GM21381 (cell line): Measurements from ENCODE around the gene PSMB10.
"Not testable (repeated sequence)": the region's sequence is repeated elsewhere in the genome, so short reads cannot be mapped to it uniquely, and the experiment has no call there.

Experiments used
- ATAC-seq: cut with Tn5 transposase; IDR thresholded peaks from one replicate; pipeline ENCODE4 v1.9.1; 2021; ENCODE audit warnings: mild to moderate bottlenecking, moderate library complexity; ENCODE audit not compliant: unreplicated experiment

PSMB10 gene

DNA sequence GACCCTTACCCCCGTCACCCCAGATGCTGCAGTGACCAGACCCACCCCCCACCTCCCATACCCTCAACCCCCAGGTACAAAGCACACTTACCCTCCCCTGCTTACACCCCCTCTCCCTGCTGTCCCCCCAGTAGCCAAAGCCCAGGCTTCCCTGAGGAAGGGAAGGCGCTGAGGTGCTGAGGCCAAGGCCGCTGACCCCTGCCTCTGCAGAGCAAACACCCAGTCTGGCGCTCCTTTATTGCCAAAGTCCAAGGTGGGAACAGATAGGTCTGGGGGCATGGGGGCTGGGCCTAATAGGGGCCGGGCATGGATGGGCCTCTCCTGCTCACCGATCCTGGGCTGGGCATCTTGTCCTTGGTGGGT lies 6.6 kb upstream of the PSMB10 start:
- no peak for ATAC-seq

DNA sequence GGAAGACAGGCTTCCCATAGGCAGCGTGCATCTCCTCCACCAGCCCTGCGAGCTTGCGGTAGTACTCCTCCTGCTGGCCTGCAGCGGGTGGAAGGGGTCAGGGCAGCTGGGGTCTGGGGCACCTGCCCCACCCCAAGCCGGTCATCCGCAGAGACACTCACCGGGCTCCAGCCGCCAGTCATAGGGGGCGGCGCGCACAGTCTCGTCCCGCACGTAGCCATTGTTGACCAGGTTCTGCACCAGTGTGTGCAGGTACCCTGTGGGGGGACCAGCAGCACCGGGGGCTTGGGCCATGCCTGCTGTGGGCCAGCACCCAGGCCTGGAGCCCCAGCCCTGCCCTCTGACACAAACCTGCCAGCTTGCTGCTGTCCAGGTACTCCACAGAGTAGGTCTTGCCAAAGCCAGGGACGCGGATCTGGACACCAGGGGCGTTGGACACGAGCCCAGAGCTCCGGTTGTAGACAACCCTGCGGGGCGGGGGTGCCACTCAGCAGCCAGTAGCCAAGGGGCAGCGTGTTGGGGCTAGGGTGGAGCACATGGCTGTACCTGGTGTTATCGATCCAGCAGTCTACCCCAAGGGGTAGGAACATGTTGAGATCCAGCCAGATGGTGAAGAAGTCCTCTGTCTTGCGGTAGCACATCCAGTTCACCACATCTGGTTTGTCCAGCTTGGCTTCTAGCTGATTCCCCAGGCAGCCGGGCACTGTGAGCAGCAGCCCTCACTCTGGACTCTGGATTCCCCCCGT lies 6.0 kb upstream of the PSMB10 start:
- no peak for ATAC-seq

DNA sequence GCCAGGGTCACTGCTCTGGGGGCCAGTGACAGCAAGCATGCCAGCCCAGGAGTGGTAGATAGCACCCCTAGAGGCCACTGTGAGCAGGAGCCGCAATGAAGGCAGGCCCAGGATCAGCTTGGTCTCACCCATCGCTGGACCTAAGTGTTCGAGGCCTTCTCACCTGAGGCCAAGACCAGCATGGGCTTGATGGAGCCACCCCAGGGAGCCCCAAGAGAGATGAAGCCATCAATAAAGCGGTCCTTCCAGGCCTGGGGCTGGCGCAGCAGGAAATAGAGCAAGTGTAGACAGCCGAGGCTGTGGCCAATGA lies 5.5 kb upstream of the PSMB10 start:
- ATAC-seq: no peak

DNA sequence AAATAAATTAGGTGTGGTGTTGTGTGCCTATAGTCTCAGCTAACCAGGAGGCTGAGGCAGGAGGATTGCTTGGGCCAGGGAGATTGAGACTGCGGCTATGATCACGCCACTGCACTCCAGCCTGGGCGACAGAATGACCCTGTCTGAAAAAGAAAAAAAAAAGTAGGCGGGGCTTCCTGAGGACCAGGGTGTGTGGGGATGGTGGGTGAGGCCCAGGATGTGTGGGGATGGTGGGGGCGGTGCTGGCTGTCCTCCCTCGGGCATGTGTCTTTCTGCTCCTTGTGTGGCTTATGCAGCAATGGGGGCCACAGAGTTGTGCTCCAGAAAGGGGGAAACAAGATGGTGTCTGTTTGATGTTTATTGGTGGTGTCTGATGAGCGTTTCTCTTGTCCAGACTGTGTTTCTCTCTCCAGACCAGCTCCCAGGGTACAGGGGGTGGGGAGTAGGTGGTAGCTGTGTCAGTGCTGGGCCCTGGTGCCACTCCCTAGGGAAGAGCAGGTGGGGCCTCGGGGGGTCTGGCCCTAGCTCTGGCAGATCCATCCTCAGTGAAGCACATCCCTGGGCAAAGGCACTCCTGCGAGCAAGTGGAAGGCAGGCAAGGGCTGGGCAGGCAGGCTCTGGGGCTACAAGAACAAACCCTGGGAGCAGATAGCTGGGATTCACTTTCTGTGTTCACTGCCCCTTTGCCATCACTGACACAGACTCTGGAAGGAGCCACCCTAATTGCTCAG lies 5.0 kb upstream of the PSMB10 start:
- ATAC-seq: no peak

DNA sequence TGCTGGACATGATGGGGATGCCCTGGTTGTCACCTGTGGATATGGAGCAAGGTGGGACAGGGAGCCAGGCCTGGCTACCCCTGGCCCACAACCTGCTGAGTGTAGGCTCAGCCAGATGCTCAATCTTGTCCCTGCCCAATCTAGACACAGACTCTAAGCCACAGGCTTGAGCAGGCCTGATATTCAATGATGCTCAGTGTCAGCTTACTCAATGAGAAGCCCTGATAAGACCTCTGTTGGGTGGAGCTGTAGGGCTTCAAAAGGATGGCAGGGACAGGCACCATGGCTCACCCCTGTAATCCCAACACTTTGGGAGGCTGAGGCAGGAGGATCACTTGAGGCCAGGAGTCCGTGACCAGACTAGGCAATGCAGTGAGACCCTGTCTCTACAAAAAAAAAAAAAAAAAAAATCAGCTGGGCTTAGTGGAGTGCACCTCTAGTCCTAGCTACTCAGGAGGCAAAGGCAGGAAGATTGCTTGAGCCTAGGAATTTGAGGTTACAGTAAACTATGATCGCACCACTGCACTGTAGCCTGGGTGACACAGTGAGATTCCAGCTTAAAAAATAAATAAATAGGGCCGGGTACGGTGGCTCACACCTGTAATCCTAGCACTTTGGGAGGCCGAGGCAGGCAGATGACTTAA lies 3.9 kb upstream of the PSMB10 start:
- ATAC-seq: no peak

DNA sequence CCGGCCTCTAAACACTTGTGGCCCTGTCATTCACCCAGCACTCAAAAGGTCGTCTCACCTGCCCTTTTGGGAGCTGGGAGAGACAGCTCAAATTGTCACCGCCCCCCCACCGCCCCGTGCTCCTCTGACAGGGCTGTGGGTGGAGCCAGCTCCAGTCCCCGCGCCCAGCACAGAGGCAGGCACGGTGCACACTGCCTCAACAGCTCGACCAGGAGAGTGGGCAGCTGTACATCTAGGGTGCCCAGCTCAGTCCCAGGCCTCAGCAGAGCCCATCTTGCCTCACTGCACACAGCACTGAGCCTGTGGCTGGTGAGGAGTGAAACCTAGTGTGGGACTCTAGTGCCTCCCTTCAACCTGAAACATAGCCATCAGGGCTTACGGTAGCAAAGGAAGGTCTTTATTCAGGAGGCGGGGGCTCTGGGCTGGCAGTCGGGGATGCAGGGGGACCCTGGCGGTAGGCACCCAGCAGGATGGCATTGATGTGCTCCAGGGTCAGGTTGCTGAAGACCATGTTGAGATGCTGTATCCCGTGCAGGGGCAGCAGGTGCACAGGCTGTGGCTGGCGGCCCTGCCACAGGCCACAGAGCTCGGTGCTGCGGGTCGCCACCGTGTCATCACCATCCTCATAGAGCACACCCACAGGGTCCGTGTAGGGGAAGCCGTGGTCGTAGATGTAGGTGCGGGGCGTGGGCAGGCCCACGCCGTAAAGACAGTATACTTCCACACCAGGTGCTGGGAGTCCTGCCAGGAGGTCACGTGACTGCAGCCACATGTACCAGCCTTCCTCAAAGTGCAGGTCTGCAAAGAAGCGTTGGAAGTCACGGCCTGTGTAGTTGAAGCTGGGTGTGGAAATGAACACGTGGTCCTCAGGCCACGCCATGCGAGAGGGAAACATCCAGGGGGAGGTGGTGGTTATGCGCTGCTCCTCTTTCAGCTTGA lies 3.1 kb upstream of the PSMB10 start:
- ATAC-seq: no peak

DNA sequence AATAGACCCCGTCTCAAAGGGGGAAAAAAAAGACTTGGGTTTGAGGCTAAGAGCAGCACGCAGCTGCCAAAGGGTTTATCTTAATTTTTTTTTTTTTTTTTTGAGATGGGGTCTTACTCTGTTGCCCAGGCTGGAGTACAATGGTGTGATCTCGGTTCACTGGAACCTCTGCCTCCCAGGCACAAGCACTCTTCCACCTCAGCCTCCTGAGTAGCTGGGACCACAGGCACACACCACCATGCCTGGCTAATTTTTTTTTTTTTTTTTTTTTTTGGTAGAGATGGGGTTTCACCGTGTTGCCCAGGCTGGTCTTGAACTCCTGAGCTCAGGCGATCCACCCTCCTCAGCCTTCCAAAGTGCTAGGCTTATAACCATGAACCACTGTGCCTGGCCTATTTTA lies 1.1 kb upstream of the PSMB10 start:
- ATAC-seq: not testable (repeated sequence)

DNA sequence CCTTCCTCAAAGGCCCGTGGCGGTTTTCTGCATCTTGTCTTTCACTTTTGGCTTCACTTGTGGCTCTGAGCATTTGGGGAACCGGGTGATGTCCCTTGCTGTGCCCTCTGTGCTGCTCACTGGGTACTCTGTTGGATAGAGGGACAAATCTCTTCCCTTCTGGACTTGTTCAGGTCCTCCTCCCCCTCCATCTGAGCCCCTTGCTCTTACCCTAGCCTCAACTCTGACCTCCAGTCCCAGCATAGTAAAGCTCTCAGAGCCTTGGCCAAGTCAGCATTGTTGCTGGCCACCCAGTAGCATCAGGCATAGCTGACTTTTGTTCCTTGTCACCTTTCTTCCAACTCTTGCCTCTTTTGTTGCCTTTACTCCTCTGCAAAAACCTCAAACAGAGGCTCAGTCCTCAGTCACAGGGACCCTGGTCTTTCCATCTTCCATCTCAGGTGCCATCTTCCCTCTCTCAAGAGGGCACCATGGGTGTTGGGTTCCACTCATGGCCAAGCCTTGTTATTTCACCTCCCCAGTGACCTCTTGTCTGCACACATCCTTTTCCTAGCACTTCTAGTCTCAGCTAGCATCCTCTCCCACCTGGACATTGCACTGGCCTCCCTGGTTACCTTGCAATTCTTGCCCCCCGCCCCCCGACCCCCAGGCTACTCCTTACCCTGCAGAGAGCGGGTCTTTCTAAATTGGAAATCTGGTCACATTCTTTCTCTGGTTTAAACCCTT lies 393 bp upstream of the PSMB10 start:
- peak; percentile 51 for ATAC-seq

DNA sequence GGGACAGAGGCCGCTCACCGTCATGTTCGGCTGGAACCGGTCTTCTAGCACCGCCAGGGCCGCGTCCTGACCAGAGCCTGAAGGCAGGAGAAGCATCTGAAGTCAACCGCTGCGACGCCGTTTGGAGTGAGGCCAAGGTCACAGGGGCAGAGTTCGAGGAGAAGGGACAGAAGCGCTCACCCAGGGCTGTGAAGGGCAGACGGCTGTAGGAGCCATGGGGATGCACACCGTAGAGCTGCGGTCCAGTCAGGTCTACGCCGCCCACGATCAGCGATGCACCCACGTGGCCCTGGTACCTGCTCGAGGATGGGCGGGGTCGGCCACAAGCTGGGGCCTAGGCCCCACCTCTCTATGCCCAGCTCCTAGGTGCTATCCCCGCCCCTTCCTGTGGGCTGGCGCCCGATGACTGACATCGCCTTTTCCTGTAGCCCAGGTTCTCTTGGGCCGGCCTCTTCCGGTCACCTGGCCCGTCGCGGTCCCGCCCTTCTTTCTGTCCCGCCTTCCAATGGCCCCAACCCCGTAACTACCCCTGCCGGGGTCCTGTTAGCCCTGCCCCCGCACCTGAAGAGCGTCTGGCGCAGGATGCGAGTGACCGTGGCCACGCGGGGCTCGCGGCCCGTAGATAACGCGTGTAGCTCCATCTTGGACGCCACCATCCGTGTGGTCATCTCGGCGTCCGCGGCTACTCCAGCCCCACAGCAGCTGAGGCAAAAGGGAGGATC lies 1.1 kb downstream of the PSMB10 start:
- ATAC-seq: peak; percentile 91

DNA sequence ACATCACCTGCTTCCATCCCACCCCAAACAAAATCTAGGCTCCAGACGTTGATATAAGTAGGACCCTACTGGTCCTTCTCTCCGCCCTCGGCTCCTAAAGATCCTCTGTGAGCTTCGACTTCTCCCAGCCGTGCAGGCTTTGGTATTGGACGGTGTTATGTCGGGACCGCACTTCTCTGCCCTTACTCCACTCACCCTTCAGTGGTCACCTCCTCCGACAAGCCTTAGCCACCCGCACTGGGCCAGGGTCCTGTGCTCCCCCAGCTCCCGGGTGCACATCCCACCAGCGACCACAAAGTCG lies 1.6 kb downstream of the PSMB10 start:
- ATAC-seq: no peak

DNA sequence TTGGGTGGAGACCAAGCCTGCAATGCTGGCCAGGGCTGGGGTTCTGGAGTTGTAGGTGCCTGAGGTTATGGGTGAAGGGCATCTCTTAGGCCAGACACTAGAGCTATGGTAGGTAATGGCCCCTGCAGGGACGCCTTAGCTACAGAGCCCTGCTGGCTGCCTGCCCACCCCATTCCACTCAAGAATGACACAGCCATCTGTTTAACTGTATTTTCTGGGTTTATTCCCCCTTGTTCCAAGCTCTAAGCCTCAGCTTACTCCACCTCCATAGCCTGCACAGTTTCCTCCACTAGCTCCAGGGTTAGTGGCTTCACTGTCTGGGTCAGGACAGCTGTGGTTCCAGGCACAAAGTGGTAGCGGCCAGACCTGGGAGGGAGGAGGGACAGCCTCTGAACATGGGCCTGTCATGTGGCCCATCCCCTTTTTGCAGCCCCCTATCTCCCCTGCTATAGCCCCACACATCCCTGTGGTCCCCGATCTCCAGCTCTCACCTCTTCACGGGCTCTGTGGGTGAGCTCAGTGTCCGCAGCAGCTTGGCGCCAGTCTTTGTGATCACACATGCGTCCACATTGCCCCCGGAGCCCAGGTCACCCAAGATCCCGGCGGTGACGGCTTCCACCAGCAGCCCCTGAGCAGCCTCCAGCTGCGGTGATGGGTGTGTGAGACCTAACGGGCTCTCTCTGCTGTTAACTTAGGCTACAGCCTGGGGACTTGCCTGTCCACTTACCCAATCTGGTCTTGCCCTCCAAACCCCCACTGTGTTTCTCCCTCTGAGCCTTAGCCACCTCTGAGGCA lies 2.1 kb downstream of the PSMB10 start:
- ATAC-seq: no peak

DNA sequence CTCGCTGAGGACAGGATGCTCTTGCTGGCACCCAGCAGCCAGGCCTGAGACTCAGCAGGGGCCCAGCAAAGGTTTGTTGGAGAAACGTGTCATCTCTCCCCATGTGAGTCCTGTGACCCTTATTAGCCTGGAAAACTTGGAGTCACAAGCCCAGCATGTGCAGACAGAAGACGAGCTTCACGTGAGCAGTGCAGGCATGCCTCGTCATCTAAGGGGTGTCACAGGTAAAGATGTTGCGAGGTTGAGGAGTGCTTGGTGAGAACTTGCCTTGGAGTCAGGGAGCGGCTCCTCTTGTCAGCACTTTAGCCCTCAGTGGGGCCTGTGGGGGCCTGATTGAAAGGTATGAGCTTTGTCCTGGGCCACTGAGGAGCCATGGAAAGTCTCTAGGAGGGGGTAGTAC lies 2.8 kb downstream of the PSMB10 start:
- no peak for ATAC-seq

DNA sequence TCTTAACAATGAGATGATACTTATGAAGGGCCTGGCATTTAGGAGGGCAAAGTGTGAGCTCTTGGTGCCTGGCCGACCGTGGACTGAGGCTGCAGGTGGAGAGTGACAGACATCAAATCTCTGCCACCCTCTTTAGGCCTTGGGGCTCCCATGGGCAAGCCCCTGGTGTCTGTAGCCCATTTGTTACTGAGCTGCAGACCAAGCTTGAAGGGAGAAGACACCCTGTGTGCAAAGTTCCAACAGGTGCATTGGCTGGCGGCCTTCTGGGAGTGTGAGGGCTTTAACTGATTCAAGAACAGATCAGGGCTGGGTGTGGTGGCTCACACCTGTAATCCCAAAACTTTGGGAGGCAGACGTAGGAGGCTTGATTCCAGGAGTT lies 4.2 kb downstream of the PSMB10 start:
- ATAC-seq: no peak

DNA sequence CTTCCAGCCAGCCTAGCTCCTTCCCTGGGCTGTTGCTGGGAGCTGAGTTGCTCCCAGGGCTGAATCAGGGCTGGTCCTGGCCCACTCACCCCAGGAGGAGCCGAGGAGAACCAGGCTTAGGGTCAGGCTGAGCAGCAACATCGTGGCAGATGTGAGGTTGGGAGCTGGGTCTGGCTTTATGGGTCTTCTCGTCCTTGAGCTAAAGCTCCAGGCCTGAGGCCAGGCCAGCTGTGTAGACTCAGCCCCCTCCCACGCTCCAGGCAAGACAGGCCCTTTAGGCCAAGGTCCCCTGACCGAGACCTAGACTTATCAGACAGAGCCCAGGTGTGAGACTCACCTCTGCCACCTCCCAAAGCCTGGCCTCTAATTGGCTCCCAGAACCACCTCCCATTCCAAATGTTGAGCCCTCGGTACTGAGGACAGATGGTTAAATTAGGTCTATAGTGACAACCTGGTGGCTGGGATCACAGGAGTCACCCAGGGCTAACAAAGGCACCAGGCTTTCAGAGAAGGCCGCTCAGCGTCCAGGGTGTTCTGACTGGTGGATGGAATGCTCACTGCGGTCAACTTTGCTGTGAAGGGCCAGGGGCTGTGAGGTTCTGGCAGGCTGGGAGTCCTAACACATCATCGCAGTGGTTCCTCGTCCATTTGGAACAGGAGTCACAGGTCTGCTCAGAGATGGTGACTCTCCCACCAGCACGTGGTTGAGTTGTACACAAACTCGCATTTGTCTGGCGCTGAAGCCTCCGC lies 4.8 kb downstream of the PSMB10 start, which contains the start of gene CTRL:
Gene CTRL (minus strand): TSS at position 151 of the 750 bp plus-strand sequence. CDS start 10 bp downstream, at position 141.
- no peak for ATAC-seq

DNA sequence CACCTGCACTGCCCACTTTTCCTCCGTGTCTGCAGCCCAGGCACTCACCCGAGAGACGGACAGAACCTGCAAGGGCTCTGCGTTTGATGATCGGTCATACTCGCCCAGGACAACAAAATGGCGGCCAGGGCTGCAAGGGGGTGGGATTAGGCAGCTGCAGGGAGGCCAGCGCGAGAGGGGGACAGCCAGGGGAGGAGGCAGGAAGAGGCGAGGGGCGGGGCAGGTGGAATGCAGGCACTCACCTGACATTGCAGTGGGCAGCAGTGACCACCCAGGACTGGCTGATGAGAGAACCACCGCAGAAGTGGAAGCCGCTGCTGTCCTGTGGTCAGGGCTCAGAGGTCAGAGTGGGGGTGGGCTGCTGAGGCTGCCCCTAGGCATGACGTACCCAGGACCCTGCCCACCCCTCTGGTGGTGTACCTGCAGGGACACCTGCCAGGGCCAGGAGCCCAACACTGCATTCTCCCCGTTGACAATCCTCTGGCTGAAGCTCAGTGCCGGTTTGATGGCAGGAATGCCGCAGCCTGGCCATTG lies 5.9 kb downstream of the PSMB10 start:
- ATAC-seq: no peak

DNA sequence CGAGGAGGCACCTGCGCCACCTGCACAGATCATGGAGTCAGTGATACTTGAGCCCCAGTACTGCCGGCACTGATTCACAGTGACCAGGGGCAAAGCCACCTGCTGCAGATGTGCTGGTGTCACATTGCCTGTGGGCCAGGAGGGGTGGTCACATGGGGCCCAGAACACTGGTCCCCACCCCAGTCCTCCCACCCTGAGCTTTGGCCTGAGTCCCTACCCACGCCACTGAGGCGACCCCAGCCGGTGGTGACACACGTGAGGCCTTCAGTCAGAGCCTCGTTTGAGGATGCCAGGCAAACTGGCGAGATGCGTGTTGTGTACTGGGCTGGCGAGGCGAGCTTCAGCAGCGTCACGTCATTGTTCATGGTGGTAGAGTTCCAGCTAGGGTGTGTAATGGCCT lies 6.5 kb downstream of the PSMB10 start:
- no peak for ATAC-seq

DNA sequence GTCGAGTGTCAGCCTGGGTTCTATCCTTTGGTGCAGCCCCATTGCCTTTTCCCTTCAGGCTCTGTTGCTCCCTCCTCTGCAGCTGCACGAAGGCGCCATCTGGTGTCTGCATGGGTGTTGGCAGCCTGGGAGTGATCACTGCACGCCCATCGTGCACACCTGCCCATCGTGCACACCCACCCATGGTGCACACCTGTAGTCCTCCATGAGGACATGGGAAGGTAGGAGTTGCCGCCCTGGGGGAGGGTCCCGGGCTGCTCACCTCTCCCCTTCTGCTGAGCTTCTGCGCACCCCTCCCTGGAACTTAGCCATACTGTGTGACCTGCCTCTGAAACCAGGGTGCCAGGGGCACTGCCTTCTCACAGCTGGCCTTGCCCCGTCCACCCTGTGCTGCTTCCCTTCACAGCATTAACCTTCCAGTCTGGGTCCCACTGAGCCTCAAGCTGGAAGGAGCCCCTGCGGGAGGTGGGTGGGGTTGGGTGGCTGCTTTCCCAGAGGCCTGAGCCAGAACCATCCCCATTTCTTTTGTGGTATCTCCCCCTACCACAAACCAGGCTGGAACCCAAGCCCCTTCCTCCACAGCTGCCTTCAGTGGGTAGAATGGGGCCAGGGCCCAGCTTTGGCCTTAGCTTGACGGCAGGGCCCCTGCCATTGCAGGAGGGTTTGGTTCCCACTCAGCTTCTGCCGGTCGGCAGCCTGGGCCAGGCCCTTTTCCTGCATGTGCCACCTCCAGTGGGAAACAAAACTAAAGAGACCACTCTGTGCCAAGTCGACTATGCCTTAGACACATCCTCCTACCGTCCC lies 7.9 kb downstream of the PSMB10 start:
- no peak for ATAC-seq
